ENCODE results near the gene ZNF615. TPM values are rescaled to one million over a fixed set of nuclear protein-coding genes. Genes with fewer than 3 reads are reported as not detected.

The ZNF615 gene
- total and polyA plus RNA-seq, 2 experiments from 2014 or later: 4.5 to 11.4 TPM

DNA sequence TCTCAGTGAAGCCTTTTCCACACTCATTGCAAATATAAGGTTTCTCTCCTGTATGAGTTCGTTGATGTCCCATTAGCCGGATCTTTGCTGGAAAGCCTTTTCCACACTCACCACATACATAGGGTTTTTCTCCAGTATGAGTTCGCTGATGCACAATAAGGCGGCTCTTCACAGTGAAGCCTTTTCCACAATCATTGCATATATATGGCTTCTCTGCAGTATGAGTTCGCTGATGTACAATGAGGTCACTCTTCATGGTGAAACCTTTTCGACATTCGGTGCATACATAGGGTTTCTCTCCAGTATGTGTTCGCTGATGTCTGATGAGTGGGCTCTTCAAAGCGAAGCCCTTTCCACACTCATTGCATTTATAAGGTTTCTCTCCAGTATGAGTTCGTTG lies 14.6 kb downstream of the ZNF615 start:
- H3K4me3 Mint-ChIP-seq: no peak overlapping the region
- ATAC-seq (no peak), DNase-seq (ENCODE audit: low spot score) (no peak)
- no peak overlapping the region for H3K4me2 ChIP-seq
- H3K27me3 ChIP-seq (ENCODE audit: insufficient read depth): no peaks in the 10 kb centered on the region
- H3K27me3 Mint-ChIP-seq (ENCODE audit: insufficient read depth, low read depth, poor library complexity): peaks cover 1% of the 10 kb centered on the region
- H3K4me1 ChIP-seq (ENCODE audit: insufficient read depth): no peaks in the 10 kb centered on the region
- no peaks in the 10 kb centered on the region for H3K4me1 Mint-ChIP-seq
- H3K9me3 Mint-ChIP-seq: peaks cover 95% of the 10 kb centered on the region
- H3K36me3 ChIP-seq (ENCODE audit: insufficient read depth): peaks cover 61% of the 10 kb centered on the region
- no peak overlapping the region; the same call in 1 of the 2 replicates for H3K4me3 ChIP-seq
- H2AFZ ChIP-seq: no peak overlapping the region
- no peaks in the 10 kb centered on the region for H3F3A ChIP-seq (replicated peaks; ENCODE audit: low read depth)
- no peaks in the 10 kb centered on the region for H3K79me2 ChIP-seq (replicated peaks; ENCODE audit: insufficient read depth)
- no peaks in the 10 kb centered on the region for H4K20me1 ChIP-seq (replicated peaks; ENCODE audit: insufficient read depth)
- TF ChIP-seq, protein P1, sequence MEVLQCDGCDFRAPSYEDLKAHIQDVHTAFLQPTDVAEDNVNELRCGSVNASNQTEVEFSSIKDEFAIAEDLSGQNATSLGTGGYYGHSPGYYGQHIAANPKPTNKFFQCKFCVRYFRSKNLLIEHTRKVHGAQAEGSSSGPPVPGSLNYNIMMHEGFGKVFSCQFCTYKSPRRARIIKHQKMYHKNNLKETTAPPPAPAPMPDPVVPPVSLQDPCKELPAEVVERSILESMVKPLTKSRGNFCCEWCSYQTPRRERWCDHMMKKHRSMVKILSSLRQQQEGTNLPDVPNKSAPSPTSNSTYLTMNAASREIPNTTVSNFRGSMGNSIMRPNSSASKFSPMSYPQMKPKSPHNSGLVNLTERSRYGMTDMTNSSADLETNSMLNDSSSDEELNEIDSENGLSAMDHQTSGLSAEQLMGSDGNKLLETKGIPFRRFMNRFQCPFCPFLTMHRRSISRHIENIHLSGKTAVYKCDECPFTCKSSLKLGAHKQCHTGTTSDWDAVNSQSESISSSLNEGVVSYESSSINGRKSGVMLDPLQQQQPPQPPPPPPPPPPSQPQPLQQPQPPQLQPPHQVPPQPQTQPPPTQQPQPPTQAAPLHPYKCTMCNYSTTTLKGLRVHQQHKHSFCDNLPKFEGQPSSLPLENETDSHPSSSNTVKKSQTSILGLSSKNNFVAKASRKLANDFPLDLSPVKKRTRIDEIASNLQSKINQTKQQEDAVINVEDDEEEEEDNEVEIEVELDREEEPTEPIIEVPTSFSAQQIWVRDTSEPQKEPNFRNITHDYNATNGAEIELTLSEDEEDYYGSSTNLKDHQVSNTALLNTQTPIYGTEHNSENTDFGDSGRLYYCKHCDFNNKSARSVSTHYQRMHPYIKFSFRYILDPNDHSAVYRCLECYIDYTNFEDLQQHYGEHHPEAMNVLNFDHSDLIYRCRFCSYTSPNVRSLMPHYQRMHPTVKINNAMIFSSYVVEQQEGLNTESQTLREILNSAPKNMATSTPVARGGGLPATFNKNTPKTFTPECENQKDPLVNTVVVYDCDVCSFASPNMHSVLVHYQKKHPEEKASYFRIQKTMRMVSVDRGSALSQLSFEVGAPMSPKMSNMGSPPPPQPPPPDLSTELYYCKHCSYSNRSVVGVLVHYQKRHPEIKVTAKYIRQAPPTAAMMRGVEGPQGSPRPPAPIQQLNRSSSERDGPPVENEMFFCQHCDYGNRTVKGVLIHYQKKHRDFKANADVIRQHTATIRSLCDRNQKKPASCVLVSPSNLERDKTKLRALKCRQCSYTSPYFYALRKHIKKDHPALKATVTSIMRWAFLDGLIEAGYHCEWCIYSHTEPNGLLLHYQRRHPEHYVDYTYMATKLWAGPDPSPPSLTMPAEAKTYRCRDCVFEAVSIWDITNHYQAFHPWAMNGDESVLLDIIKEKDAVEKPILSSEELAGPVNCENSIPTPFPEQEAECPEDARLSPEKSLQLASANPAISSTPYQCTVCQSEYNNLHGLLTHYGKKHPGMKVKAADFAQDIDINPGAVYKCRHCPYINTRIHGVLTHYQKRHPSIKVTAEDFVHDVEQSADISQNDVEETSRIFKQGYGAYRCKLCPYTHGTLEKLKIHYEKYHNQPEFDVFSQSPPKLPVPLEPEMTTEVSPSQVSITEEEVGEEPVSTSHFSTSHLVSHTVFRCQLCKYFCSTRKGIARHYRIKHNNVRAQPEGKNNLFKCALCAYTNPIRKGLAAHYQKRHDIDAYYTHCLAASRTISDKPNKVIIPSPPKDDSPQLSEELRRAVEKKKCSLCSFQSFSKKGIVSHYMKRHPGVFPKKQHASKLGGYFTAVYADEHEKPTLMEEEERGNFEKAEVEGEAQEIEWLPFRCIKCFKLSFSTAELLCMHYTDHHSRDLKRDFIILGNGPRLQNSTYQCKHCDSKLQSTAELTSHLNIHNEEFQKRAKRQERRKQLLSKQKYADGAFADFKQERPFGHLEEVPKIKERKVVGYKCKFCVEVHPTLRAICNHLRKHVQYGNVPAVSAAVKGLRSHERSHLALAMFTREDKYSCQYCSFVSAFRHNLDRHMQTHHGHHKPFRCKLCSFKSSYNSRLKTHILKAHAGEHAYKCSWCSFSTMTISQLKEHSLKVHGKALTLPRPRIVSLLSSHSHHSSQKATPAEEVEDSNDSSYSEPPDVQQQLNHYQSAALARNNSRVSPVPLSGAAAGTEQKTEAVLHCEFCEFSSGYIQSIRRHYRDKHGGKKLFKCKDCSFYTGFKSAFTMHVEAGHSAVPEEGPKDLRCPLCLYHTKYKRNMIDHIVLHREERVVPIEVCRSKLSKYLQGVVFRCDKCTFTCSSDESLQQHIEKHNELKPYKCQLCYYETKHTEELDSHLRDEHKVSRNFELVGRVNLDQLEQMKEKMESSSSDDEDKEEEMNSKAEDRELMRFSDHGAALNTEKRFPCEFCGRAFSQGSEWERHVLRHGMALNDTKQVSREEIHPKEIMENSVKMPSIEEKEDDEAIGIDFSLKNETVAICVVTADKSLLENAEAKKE (CRISPR knock-in tag; IDR thresholded peaks at IDR 0.05): no peak
- no peak for TF ChIP-seq EZH2 (IDR thresholded peaks at IDR 0.05; ENCODE audit: low read depth, unreplicated experiment)
- no peak for TF ChIP-seq NANOG (IDR thresholded peaks at IDR 0.05; ENCODE audit: borderline replicate concordance)
- TF ChIP-seq ZNF114 (CRISPR knock-in tag; IDR thresholded peaks at IDR 0.05): no peak
- TF ChIP-seq, protein P2, sequence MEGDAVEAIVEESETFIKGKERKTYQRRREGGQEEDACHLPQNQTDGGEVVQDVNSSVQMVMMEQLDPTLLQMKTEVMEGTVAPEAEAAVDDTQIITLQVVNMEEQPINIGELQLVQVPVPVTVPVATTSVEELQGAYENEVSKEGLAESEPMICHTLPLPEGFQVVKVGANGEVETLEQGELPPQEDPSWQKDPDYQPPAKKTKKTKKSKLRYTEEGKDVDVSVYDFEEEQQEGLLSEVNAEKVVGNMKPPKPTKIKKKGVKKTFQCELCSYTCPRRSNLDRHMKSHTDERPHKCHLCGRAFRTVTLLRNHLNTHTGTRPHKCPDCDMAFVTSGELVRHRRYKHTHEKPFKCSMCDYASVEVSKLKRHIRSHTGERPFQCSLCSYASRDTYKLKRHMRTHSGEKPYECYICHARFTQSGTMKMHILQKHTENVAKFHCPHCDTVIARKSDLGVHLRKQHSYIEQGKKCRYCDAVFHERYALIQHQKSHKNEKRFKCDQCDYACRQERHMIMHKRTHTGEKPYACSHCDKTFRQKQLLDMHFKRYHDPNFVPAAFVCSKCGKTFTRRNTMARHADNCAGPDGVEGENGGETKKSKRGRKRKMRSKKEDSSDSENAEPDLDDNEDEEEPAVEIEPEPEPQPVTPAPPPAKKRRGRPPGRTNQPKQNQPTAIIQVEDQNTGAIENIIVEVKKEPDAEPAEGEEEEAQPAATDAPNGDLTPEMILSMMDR (conservative IDR thresholded peaks at IDR 0.05; ENCODE audit: low read depth in 2 of 2): no peak
- no peak for TF ChIP-seq CREB1 (CRISPR knock-in tag; IDR thresholded peaks at IDR 0.05; ENCODE audit: low read depth)
- TF ChIP-seq EZH2phosphoT487 (IDR thresholded peaks at IDR 0.05; ENCODE audit: unreplicated experiment): no peak
- TF ChIP-seq ZNF331 (CRISPR knock-in tag; IDR thresholded peaks at IDR 0.05; ENCODE audit: low read depth): no peak
- H3K36me3 Mint-ChIP-seq (ENCODE audit: low read depth): peaks cover 91% of the 10 kb centered on the region
- H3K27ac Mint-ChIP-seq: no peak overlapping the region
- no peak overlapping the region for H3K27ac ChIP-seq (ENCODE audit: low read depth)
- H3K9me2 ChIP-seq (ENCODE audit: insufficient read depth): no peaks in the 10 kb centered on the region

Measured in GM23338 (cell line).